HG02678 (cell line): ENCODE data around the gene IRAK3.
A peak's percentile ranks its signal among the peaks of the same experiment; 100 is the strongest.

Source experiments
- ATAC-seq: cut with Tn5 transposase; IDR thresholded peaks from one replicate; pipeline ENCODE4 v1.9.1; 2021; ENCODE audit warnings: mild to moderate bottlenecking, moderate library complexity; ENCODE audit not compliant: unreplicated experiment

IRAK3 gene

DNA sequence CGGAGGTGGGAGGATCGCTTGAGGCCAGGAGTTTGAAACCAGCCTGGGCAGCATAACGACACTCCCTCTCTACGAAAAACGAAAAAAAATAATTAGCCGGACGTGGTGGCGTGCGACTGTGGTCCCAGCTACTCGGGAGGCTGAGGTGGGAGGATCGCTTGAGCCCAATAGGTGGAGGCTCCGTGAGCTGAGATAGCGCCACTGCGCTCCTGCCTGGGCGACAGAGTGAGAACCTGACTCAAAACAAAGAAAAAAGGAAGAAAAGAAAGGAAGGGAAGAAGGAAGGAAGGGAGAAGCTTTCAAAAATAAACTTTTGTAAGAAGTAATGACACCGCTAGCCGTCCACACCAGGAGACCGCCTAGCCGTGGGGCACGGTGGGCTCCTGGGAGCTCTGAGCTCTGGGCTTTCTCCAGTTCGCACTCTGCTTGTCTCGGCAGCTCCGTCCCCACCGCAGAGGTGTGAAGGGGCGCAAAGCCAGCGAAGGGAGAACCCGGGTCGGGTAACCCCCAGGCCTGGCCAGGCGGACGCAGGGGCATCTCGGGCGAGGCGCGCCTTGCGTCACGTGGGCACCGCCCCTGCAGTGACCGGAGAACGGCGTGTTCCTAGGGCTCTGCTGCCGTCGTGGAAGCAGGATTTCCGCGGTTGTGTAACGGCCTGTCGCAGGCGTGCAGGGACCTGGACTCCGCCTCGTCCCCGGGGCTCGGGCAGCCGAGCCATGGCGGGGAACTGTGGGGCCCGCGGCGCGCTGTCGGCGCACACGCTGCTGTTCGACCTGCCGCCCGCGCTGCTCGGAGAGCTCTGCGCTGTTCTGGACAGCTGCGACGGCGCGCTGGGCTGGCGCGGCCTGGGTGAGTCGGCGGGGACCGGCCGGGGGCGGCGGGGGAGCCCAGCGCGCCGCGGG is at the start of gene IRAK3:
IRAK3 (plus strand) TSS at position 631 of the 902 bp plus-strand sequence; CDS start at position 717, 86 bp downstream.
- ATAC-seq = peak; percentile 62

DNA sequence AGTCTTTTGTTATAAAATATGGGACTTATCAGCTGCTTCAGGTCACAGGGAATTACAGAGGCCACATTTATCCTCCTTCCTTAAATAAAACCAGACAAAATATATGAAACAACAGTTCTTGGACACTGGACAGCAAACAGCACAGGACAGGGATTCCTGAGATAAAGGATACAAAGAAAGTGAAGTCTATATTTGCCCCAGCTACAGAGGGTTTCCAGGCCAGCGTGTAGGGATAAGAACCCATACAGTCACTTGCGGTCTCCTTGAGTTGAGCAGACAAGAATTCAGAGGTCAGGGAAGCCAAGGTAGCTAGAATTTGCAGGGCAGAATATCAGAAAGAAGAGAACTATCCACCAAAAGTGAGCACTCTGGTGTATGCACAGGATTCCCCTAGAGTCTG is 49.7 kb upstream of the IRAK3 start:
- ATAC-seq = no peak

DNA sequence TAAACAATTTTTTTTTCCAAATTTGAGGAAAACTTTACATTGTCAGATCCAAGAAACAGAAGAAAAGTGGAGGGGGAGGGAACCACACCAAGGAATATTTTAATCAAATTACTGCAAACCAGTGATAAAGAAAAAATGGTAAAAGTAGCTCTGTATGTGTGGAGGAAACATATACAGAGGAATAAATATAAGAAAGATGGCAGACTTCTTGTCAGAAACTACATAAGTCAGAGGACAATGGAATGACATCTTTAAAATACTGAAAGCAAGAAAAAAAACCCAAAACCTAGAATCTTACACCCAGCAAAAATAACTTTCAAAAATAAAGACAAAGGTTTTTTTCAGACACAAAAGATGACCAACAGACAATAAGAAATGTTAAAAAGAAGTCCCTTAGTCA is 48.3 kb upstream of the IRAK3 start:
- ATAC-seq = no peak

DNA sequence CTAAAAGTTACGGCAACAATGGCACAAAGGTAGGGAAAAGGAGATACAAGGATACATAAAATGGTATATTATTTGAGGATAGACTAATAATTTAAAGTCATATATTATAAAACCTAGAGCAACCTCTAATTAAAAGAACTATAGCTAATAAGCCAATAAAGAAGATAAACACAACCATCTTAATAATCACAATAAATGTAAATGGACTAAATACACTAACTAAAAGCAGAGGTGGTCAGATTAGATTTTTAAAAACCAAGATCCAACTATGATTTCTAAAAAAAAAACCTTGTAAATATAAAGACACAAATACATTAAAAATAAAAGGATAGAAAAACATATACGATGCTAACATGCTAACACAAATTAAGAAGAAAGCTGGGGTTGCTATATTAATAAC is 47.7 kb upstream of the IRAK3 start:
- ATAC-seq = no peak

GRCh38 chr12:66142826-66143225 is 46.2 kb upstream of the IRAK3 start:
- no peak for ATAC-seq

DNA sequence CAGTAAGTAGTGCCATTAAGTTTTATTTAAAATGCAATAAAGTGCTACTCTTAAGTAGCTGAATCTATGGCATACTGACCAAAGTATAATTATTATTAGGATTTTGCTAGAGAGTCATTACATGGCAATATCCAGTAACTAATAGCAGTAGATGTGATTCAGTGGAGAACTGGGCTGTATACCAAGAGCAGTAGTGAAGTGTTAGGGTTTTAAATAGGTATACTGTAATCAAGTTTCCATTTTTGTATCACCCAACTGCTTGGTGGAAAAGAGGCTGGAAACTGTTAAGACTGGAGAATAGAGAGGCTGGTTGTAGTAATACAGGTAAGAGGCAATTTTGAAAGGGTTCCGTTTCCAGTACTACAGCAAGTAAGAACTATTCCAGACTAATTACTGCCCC is 45.1 kb upstream of the IRAK3 start:
- ATAC-seq = no peak

DNA sequence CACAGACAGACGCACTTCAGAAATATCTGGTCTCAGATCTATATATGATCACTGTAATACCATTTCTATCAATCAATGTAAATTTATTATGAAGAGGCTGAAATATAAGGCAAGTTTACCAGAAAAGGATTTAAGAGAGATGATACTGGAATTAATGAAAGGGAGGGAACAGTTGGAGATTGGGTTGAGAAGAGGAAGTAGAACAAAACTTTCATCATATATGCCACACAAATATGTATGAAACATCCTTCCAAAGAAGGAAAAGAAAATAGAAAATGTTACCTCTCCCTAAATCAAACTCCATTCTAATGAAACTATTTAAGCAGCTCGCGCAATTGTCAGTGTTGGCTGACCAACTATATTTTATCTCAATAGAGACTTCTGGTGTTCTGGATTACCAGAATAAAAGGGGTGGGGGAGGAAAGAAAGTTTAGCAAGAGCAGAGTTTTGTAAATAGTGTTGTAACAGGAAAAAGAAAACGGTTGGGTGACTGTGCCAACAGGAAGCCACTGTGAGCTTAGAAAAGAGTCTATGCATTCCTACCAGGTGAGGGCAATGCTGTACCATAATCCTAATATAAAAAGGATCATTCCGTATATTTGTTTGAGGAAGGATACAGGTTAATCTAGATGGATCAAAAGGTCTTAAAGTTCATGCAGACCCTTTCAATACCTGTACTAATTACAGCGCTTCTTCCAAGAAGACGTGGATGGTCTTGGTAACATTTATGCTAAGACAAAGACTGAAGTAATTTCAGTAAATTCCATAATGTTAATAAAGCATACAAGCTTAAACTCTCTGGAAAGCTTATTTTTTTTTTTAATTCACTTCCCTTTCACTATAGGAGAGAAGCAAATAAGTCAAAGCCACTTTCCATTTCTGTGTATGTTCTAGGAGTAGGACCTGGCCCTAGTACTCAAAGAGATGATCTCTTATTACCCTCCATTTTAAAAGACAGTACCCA is 43.9 kb upstream of the IRAK3 start:
- no peak for ATAC-seq

DNA sequence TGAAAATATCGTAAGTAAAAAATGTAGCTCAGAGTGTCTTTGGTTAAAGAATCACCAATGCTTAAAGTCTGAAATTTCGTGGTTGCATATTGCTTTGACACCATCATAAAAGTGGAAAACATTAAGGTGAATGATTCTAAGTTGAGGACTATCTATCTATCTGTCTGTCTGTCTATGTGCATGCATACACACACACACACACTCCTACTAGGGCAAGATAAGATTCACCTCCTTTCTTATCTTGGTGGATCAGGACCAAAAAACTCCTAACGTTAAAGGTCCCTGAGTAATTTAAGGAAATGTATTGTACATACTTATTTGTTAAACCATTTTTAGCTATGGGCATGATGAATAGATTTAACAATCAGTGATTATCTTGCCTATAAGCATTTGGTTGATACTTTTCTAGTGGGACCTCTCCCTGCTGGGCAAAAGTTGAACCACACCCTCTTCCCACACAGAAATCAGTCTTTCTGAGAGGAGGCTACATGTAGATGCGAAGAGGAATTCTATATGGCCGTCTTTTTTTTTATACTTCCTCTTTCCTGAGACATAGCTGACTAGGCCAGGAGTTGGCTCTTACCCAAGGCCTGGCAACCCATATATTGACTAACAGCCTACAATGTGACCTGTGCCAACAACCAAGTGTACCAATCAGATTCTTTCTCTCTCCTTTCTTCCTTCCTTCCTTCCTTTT is 39.2 kb upstream of the IRAK3 start:
- no peak for ATAC-seq

DNA sequence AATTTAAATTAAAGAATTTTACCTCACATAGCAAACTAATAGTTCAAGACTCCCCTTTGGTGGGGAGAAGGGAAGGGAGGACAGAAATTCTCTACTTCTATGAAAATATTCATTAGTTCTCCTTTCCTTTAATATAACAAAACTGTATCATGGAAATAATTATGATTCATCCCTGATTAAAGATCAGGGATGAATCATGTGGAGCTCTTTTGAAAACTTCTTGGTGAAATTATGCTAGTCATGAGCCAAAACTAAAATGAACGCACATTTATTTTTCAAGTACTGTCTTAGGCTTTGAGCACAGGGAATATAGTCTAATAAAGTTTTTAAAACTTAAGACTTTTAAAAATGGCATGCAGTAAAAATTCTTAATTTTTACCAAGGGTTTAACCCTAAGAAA is 36.3 kb upstream of the IRAK3 start:
- ATAC-seq = no peak

DNA sequence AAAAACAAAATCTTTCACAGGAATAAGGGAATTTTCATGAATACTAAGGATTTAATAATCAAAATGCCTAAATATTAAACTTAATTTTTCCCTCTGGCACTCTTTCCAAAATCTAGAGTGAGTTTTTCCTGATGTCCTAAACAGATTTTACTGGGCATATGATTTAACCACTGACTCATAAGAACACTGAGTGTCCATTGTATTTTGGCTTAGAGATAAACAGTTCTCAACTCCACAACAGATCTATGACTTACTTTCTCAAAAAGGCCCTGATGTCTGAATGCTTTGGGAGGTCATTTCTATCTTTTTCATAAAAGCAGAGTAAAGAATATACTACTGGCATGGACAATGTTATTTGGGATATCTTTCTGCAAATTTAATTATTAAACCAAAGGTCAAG is 34.2 kb upstream of the IRAK3 start:
- no peak for ATAC-seq

- ATAC-seq = no peak
Measured at GRCh38 chr12:66156654-66157053, 32.4 kb upstream of the IRAK3 start.

DNA sequence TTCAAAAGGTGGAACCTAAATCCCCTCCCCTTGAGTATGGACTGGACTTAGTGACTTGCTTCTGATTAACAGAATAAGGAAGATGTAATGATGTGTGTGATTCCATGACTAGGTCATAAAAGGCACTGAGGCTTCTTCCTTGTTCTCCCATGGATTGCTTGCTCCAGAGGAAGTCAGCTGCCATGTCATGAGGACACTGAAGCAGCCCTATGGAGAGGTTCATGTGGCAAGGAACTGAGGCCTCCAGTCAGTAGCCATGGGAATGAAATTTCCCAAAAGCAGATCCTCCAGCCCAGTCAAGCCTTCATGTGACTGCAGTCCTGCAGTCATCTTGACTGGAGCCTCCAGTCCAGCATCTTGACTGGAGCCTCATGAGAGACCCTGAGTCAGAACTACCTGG is 29.9 kb upstream of the IRAK3 start:
- ATAC-seq = no peak

DNA sequence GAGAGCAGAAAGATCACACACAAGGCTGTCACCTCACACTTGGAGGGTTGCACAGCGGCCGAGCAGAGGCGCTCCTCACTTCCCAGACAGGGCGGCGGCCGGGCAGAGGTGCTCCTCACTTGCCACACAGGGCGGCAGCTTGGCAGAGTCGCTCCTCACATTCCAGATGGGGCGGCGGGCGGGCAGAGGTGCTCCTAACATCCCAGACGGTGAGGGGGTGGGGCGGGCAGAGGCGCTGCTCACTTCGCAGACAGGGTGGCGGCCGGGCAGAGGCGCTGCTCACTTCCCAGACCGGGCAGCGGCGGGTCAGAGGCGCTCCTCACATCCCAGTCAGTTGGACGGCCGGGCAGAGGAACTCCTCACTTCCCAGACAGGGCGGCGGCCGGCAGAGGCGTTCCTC is 28.3 kb upstream of the IRAK3 start:
- ATAC-seq = no peak

- ATAC-seq = no peak
Measured at GRCh38 chr12:66162701-66163100, 26.3 kb upstream of the IRAK3 start.

GRCh38 chr12:66163289-66163688 is 25.7 kb upstream of the IRAK3 start:
- no peak for ATAC-seq

DNA sequence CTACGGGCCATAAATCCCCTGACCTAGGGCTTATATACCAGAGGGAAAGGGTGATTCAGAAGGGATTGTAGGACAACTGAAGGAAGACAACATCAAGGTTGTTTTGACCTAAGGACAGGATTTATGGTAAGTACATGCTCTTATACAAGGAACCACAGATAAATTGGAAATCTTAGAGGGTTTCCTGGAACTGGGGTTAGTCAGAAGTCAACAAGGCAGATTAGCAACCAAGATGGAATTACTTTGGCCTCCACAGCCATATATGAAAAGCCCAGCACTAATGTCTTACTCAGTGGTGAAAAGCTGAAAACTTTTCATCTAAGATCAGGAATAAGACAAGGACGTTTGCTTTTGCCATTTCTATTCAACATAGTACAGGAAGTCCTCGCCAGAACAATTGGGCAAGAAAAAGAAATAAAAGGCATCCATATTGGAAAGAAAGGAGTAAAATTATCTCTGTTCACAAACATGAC is 24.6 kb upstream of the IRAK3 start:
- ATAC-seq = no peak

- ATAC-seq = no peak
Measured at GRCh38 chr12:66165141-66165540, 23.9 kb upstream of the IRAK3 start.

DNA sequence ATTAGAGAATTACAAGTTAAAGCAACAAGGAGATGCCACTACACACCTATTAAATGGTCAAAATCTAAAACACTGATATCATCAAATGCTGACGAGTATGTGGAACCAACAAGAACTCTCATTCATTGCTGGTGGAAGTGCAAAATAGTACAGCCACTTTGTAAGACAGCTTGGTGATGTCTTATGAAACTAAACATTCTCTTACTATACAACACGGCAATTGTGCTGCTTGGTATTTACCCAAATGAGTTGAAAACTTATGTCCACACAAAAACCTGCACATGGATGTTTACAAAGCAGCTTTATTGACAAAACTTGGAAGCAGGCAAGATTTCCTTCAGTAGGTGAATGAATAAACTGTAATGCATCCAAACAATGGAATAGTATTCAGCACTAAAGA is 22.5 kb upstream of the IRAK3 start:
- no peak for ATAC-seq

DNA sequence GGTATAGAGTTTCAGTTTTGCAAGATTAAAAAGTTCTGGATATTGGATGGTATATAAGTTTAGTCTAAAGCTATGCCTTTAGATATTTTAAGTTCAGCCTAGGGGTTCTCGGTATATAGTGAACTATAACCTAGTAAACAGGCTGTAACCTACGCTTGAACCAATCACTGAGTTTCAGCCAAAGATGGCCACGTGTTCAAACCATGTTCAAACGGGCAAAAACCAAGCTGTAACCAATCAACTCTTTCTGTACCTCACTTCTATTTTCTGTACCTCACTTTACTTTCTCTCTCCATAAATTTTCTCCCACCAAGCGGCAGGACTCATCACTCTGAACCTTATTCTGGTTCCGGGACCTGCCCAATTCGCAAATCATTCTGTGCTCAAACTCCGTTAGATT is 20.6 kb upstream of the IRAK3 start:
- ATAC-seq = no peak

DNA sequence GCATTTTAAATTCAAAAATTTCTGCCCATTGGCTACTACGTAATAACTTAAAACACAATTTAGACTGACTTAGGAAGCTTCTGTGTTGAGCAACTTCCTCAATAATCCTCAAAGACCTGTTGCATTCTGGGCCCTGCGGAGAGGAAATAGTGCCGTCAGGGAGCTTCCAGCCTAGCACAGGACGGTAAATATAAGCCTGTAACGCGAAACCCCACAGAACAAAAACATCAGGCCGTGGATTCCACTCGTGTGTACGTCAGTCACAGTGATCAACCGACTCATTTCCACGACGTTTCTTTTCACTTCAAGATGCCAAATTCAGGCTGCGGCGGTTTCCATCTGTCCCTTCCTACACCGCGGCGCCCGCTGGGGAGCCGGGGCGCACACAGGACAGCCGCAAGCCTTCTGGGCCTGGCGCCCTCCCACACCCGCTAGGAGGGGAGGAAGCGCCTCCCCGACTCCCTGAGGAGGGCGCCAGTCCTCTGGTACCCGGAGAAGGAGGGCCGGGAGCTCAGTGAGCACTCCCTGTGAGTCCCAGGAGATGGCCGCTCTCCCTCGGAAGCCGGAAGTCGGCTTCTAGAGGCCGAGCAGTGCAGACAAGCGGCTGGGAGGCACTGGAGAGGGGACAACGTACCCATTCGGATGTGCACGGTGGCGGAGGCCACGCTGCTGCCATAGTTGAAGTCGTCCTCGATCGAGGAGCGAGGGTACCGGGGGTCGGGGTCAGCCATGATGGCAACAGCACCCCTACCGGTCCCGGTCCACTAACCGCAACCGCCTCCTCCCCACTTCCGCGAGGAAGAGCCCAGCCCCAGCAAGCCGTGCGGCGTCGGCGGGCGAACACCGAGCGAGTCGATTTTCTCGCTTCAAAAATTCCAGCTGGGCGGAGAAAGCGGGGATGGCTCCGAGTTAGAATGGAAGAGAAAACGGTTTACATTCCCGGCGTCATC is 19.5 kb upstream of the IRAK3 start, which contains the start of gene TMBIM4:
TMBIM4 (minus strand) TSS at position 776 of the 950 bp plus-strand sequence; CDS start at position 731, 45 bp downstream.
- peak; percentile 82 for ATAC-seq
